ENCODE data around the gene MAP2K6.

Gene MAP2K6

GRCh38 chr17:69535016-69535570, 120.6 kb downstream of the MAP2K6 start:
- Histone ChIP-seq H3K27me3 (ENCODE audit: insufficient read depth, low read length, poor library complexity, severe bottlenecking) (no peaks in the 10 kb centered on the region), H3F3A (ENCODE audit: low read depth) (no peaks in the 10 kb centered on the region)
- no peak for TF ChIP-seq CTCF (conservative IDR thresholded peaks at IDR 0.05; ENCODE audit: low read length)
- no peak for TF ChIP-seq EZH2phosphoT487 (IDR thresholded peaks at IDR 0.05; ENCODE audit: borderline replicate concordance)

GRCh38 chr17:69538795-69539194, 124.3 kb downstream of the MAP2K6 start:
- H3K27me3 ChIP-seq (ENCODE audit: insufficient read depth, low read length, poor library complexity, severe bottlenecking), result no peaks in the 10 kb centered on the region
- H4K20me1 ChIP-seq (ENCODE audit: insufficient read depth, low read length, poor library complexity, severe bottlenecking), result no peaks in the 10 kb centered on the region
- no peaks in the 10 kb centered on the region for H3K4me1 ChIP-seq (ENCODE audit: insufficient read depth, low read length, poor library complexity, severe bottlenecking)
- no peak overlapping the region for H2AFZ ChIP-seq (ENCODE audit: low read length)
- no peak overlapping the region for H3K4me2 ChIP-seq (ENCODE audit: low read depth, low read length, poor library complexity, severe bottlenecking)
- H3K9ac ChIP-seq (ENCODE audit: low read depth, low read length, poor library complexity, severe bottlenecking), result no peak overlapping the region
- no peaks in the 10 kb centered on the region for H3K9me3 ChIP-seq (ENCODE audit: insufficient read depth, low read depth, low read length)
- no peaks in the 10 kb centered on the region for H3K79me2 ChIP-seq (ENCODE audit: insufficient read depth, low read length)
- H3K36me3 ChIP-seq (ENCODE audit: insufficient read depth, low read length), result peaks cover 25% of the 10 kb centered on the region; the same call in 1 of the 2 replicates
- H3F3A ChIP-seq (ENCODE audit: low read depth), result no peaks in the 10 kb centered on the region
- H3K4me3 ChIP-seq (ENCODE audit: low read length, poor library complexity, severe bottlenecking), result no peak overlapping the region
- TF ChIP-seq EZH2phosphoT487 (IDR thresholded peaks at IDR 0.05; ENCODE audit: borderline replicate concordance) (no peak), CTCF (conservative IDR thresholded peaks at IDR 0.05; ENCODE audit: low read length) (no peak)
- no peaks in the 10 kb centered on the region for H3K9me2 ChIP-seq (replicated peaks; ENCODE audit: low read depth, low read length)

More at GRCh38 chr17:69535016-69535570, 120.6 kb downstream of the MAP2K6 start:
- H2AFZ ChIP-seq (ENCODE audit: low read length), result no peak overlapping the region
- H3K36me3 ChIP-seq (ENCODE audit: insufficient read depth, low read length), result peaks cover 18% of the 10 kb centered on the region; the same call in 1 of the 2 replicates
- H3K9ac ChIP-seq (ENCODE audit: low read depth, low read length, poor library complexity, severe bottlenecking), result no peak overlapping the region
- H4K20me1 ChIP-seq (ENCODE audit: insufficient read depth, low read length, poor library complexity, severe bottlenecking), result no peaks in the 10 kb centered on the region
- no peaks in the 10 kb centered on the region for H3K9me2 ChIP-seq (replicated peaks; ENCODE audit: low read depth, low read length)
- H3K4me3 ChIP-seq (ENCODE audit: low read length, poor library complexity, severe bottlenecking), result no peak overlapping the region
- H3K4me1 ChIP-seq (ENCODE audit: insufficient read depth, low read length, poor library complexity, severe bottlenecking), result no peaks in the 10 kb centered on the region
- no peaks in the 10 kb centered on the region for H3K9me3 ChIP-seq (ENCODE audit: insufficient read depth, low read depth, low read length)
- H3K4me2 ChIP-seq (ENCODE audit: low read depth, low read length, poor library complexity, severe bottlenecking), result no peak overlapping the region
- H3K79me2 ChIP-seq (ENCODE audit: insufficient read depth, low read length), result no peaks in the 10 kb centered on the region

DNA sequence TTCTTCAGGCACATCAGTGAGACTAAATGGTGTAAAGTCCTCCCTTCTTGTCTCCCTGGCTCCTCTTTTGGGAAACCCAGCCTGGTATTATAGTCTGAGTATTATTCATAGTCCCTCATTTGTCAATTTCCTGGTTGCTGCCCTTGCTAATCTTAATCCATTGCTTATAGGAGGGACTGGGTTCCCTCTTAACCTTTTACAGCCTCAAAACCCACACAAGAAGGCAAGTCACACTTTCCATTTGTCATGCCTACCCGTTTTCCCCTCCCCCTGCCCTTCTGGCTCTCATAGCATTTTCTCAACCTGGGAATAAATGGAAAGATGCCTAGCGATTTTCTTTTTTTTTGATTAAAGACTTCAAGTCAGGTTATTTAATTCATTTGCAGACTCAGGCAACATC, 124.8 kb downstream of the MAP2K6 start:
- H3K79me2 ChIP-seq (ENCODE audit: insufficient read depth, low read length), result no peaks in the 10 kb centered on the region
- H3K4me1 ChIP-seq (ENCODE audit: insufficient read depth, low read length, poor library complexity, severe bottlenecking), result no peaks in the 10 kb centered on the region
- no peak overlapping the region for H2AFZ ChIP-seq (ENCODE audit: low read length)
- H3K27me3 ChIP-seq (ENCODE audit: insufficient read depth, low read length, poor library complexity, severe bottlenecking), result no peaks in the 10 kb centered on the region
- H3K36me3 ChIP-seq (ENCODE audit: insufficient read depth, low read length), result peaks cover 21% of the 10 kb centered on the region; the same call in 1 of the 2 replicates
- no peak overlapping the region for H3K9ac ChIP-seq (ENCODE audit: low read depth, low read length, poor library complexity, severe bottlenecking)
- no peaks in the 10 kb centered on the region for H3K9me2 ChIP-seq (replicated peaks; ENCODE audit: low read depth, low read length)
- H4K20me1 ChIP-seq (ENCODE audit: insufficient read depth, low read length, poor library complexity, severe bottlenecking), result no peaks in the 10 kb centered on the region
- no peak for TF ChIP-seq CTCF (conservative IDR thresholded peaks at IDR 0.05; ENCODE audit: low read length)
- no peak for TF ChIP-seq EZH2phosphoT487 (IDR thresholded peaks at IDR 0.05; ENCODE audit: borderline replicate concordance)
- no peaks in the 10 kb centered on the region for H3F3A ChIP-seq (ENCODE audit: low read depth)
- no peak overlapping the region for H3K4me2 ChIP-seq (ENCODE audit: low read depth, low read length, poor library complexity, severe bottlenecking)
- H3K4me3 ChIP-seq (ENCODE audit: low read length, poor library complexity, severe bottlenecking), result no peak overlapping the region
- no peaks in the 10 kb centered on the region for H3K9me3 ChIP-seq (ENCODE audit: insufficient read depth, low read depth, low read length)
